Measurements from ENCODE around the gene KIF26B. TPM values are rescaled to one million over a fixed set of nuclear protein-coding genes. Genes with fewer than 3 reads are reported as not detected.
A peak's percentile ranks its signal among the peaks of the same experiment; 100 is the strongest.

KIF26B gene
- polyA plus RNA-seq, 6 donors from 2014 or later: 0.01 to 0.04 TPM; not detected in 4

DNA sequence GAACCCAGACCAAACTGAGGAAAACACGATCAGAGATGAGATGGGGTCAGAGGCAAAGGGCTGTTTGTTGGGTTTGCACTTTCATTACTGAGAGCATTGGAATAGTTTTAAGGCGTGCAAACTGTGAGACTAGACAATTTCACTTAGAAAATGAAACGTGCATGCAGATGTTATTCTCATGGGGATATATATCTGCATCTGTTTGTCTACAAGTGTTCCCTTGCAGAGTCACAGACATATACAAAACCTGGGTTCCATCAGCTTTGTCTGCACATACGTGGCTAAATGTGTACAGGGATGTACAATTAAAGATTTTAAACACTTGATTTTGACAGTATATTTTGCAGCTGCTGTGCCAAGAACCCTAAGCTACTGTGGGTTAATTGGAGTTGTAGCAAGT lies 355.4 kb downstream of the KIF26B start:
- Mint-ChIP-seq H3K9me3 (peaks cover 0 to 15% (median 3%) of the 10 kb centered on the region in 7 donors), H3K4me1 (peaks cover 0 to 4% (median 0%) of the 10 kb centered on the region in 3 donors), H3K27me3 (peaks cover 7 to 30% (median 7%) of the 10 kb centered on the region in 3 donors), H3K36me3 (peaks cover 0 to 12% of the 10 kb centered on the region in 2 donors), H3K4me3 (no peak overlapping the region), H3K27ac (no peak overlapping the region)
- no peak for ATAC-seq (ENCODE audit: low read depth in 2 of 2)
- DNase-seq: no peak

DNA sequence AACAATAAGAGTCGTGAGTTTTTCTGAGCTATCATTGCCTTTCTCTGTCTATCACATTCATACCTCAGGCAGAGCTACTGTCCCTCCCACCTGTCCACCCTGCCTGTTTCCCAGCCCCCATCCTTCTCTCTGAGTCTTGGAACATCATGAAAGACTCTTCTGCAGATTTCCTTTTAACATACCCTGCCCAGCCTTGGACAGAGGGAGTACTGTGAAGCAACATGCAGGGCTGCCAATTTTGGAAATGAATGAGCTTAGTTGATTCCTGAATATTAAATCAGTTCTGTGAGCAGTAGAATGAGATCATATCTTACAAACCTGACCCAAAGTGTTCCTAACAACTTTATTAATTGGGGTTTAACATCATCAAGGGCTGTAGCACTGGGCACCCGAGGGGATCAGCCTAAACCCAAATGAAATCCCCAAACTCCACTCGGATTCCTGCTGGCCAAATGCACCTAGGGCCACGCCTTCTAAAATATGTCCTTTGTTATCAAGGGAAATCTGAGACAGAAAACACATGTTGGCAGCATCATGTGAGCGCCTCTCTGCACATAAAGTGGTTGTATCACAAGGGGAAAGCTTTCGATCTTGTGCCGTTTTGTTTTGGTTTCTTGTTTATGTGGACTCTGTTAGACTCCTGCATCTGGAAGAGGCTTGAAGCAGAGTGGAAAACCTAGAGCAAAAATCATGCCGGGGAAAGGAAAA lies 357.6 kb downstream of the KIF26B start:
- peaks cover 0 to 15% (median 4%) of the 10 kb centered on the region in 7 donors for H3K9me3 Mint-ChIP-seq
- H3K27me3 Mint-ChIP-seq: peaks cover 13 to 39% (median 23%) of the 10 kb centered on the region in 3 donors
- ATAC-seq (ENCODE audit: low read depth in 2 of 2): no peak
- H3K4me3 Mint-ChIP-seq: peak overlapping the region in 1 of 8 donors; percentile 21
- peaks cover 0 to 4% (median 0%) of the 10 kb centered on the region in 3 donors for H3K4me1 Mint-ChIP-seq
- no peak overlapping the region for H3K27ac Mint-ChIP-seq
- H3K36me3 Mint-ChIP-seq: peaks cover 0 to 12% of the 10 kb centered on the region in 2 donors
- no peak for DNase-seq

DNA sequence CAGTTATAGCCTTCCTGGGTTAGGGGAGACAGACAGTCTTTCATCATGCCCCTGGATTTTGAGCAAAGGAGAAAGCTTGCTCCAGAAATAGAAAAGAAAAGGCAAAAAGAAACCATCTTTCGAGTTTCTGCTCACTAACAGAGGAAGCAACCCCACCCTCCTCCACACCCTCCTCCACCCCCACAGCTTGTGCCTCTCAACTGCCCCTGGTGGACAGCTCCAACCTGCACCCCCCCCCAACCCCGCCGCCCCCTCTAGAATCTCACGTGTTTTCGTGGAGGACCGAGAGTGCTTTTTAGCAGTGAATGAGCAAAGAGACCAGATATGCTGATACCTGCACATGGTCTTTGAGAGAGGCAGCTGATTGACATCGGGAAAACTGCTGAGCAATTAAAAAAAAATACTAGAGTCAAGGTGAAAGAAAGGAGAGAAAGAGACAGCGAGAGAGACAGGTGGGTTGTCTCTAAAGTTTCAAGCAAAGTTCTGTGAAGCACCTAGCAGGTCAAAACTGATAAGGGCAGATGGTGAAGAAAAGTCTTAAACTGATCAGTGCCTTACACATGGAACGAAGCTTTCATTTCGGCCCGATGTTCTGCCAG lies 358.3 kb downstream of the KIF26B start:
- Mint-ChIP-seq H3K36me3 (peaks cover 0 to 12% of the 10 kb centered on the region in 2 donors), H3K4me3 (peak overlapping the region in 1 of 8 donors; percentile 21), H3K9me3 (peaks cover 0 to 15% (median 5%) of the 10 kb centered on the region in 7 donors), H3K4me1 (peaks cover 0 to 4% (median 0%) of the 10 kb centered on the region in 3 donors), H3K27me3 (peaks cover 16 to 39% (median 27%) of the 10 kb centered on the region in 3 donors), H3K27ac (no peak overlapping the region)
- no peak for ATAC-seq (ENCODE audit: low read depth in 2 of 2)
- DNase-seq: no peak

DNA sequence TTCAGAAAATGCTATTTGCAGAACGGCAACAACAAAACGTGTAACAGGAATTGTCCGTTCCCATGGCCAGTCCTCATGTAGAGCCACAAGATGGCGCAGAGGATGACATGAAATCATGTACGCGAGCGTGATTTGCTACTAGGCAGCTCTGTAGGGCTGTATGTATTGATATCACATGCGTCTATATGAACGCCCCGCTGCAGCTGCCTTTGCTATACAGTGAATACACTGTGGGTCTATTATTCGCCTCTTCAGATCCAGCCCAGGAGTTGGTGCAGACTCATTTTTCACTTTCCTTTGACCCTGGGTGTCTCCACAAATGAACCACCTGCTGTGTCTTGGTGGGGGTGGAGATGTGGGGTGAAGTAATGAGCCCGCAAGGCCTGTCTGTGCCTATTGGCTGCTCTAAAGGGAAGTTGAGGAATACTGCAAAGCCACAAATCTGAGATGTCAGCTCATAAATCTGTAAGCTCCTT lies 361.5 kb downstream of the KIF26B start:
- Mint-ChIP-seq H3K36me3 (no peaks in the 10 kb centered on the region), H3K27ac (no peak overlapping the region), H3K27me3 (peaks cover 16 to 27% (median 25%) of the 10 kb centered on the region in 3 donors), H3K4me3 (no peak overlapping the region), H3K4me1 (peaks cover 0 to 4% (median 0%) of the 10 kb centered on the region in 3 donors), H3K9me3 (peaks cover 0 to 3% (median 0%) of the 10 kb centered on the region in 7 donors)
- ATAC-seq (ENCODE audit: low read depth in 2 of 2) (no peak), DNase-seq (no peak)

DNA sequence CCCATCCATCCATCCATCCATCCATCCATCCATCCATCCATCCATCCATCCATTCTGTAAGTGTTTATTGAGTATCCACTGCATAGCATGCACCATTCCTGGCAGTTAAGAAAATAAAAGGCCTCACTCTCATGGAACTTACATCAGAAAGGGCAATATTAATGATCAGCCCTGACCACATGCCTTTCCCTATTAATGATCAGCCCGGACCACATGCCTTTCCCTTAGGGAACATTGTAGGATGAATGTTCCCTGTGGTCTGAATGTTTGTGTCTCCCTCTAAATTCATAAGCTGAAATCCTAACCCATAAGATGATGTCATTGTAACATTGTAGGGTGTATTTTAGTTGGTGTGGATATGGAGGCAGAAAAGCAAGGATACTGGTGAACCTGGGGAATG lies 365.8 kb downstream of the KIF26B start:
- H3K4me1 Mint-ChIP-seq: no peaks in the 10 kb centered on the region

DNA sequence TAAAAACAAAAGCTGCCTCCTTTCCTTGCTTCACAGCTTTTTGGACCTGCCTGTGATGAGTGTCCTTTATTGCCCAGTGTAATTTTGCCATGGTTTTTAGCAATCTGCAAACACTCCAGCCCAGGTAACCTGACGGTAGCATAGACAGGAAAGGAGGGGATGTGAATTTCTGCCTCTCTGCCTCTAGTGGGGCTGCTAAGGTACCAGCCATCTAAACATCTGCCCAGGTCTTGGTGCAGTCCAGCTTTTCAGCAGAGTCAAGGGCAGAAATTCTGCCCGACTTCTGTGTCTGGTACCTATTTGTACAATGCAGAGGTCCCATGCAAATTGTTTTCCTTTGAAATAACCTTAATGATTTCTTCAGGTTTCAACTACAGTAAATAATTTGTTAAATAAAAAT lies 371.4 kb downstream of the KIF26B start:
- Mint-ChIP-seq H3K4me3 (no peak overlapping the region), H3K27ac (no peak overlapping the region), H3K4me1 (peaks cover 0 to 4% (median 3%) of the 10 kb centered on the region in 3 donors), H3K36me3 (no peaks in the 10 kb centered on the region), H3K27me3 (peaks cover 0 to 5% (median 4%) of the 10 kb centered on the region in 3 donors), H3K9me3 (peaks cover 0 to 8% (median 0%) of the 10 kb centered on the region in 7 donors)
- DNase-seq: no peak
- ATAC-seq (ENCODE audit: low read depth in 2 of 2): no peak

More for the DNA sequence above, 365.8 kb downstream of the KIF26B start:
- Mint-ChIP-seq H3K4me3 (no peak overlapping the region), H3K36me3 (no peaks in the 10 kb centered on the region), H3K27me3 (peaks cover 4 to 19% (median 15%) of the 10 kb centered on the region in 3 donors), H3K9me3 (peaks cover 0 to 8% (median 0%) of the 10 kb centered on the region in 7 donors), H3K27ac (peak overlapping the region in 1 of 6 donors; percentile 86)
- DNase-seq (no peak), ATAC-seq (ENCODE audit: low read depth in 2 of 2) (no peak)

DNA sequence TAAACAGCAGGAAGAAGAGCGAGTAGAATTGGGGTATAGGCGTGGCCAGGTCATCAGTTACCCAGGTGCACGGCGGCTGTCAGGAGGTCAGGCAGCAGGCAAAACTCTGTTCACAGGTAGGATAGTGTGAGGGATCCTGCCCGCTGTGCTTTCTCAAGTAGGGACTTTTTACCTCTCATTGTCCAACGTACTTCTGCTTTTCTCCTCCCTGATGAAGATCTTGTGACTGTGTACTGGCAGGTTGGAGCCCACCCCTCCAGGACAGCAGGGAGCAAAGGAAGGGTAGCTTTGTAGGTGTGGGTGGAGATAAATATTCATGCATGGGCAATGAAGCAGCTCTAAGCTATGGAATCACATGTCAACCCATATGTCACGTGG lies 373.5 kb downstream of the KIF26B start:
- ATAC-seq (ENCODE audit: low read depth in 2 of 2): peak in 1 of 2 donors; percentile 20
- no peak overlapping the region for H3K4me3 Mint-ChIP-seq
- H3K36me3 Mint-ChIP-seq: no peaks in the 10 kb centered on the region
- peaks cover 0 to 4% (median 3%) of the 10 kb centered on the region in 3 donors for H3K4me1 Mint-ChIP-seq
- peaks cover 0 to 5% (median 4%) of the 10 kb centered on the region in 3 donors for H3K27me3 Mint-ChIP-seq
- DNase-seq: no peak
- H3K27ac Mint-ChIP-seq: no peak overlapping the region
- peaks cover 0 to 6% (median 0%) of the 10 kb centered on the region in 7 donors for H3K9me3 Mint-ChIP-seq

DNA sequence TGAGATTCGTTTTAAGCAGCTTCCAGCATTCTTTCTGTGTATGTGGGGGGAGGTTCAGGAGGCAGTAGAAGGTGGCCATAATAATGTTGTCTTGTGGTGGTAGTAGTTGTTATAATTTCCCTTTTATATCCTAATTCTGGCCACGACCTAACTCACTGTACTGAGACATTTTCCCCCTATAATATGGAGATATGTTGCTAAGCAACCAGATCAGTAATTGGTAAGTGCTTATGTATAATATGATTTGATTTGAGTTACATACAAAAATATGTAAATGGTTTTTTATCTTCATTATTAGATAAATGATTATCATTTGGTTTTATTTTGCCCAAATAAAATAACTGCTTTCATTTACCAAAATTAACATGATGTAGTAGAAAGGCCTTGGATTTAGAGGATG lies 376.2 kb downstream of the KIF26B start:
- H3K27ac Mint-ChIP-seq: no peak overlapping the region
- no peak overlapping the region for H3K4me3 Mint-ChIP-seq
- H3K9me3 Mint-ChIP-seq: peaks cover 0 to 3% (median 0%) of the 10 kb centered on the region in 7 donors
- no peak for ATAC-seq (ENCODE audit: low read depth in 2 of 2)
- H3K36me3 Mint-ChIP-seq: no peaks in the 10 kb centered on the region
- H3K4me1 Mint-ChIP-seq: peaks cover 0 to 4% (median 3%) of the 10 kb centered on the region in 3 donors
- H3K27me3 Mint-ChIP-seq: no peaks in the 10 kb centered on the region
- no peak for DNase-seq

DNA sequence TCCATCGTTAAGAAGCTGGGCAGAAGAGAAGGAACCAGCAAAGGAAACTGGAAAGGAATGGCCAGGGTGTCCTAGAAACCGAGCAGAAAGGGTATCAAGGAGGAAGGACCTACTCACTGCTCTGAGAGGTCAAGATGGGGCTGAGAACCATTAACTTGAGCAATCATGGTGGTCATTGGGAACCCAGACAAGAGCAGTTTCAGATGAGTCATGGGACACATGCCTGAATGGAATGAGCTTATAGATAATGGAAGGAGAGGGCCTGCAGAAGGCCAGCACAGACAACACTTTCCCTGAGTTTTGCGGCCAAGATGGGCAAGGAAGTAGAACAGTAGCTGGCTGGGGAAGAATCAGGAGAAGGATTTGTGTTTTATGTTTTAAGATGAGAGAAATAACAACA lies 383.2 kb downstream of the KIF26B start:
- no peak for ATAC-seq (ENCODE audit: low read depth in 2 of 2)

DNA sequence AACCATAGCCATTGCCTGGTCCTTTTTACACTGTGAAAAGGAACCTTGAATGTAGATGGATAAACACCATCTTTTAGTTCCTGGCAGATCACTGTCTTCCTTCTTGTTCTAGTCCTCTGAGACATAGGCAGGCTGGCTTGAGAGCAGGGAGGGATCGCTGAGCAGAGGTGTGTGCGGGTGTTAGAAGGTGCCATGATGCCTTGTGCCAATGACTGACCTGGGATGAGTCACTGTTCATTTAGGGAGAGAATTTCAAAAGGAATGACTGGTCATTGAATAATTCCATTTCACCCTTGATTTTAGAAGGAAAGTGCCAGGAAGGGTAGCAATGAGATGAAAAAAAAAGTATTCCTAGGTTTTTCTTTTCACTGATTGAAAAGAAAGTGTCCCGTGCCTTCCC lies 383.9 kb downstream of the KIF26B start:
- ATAC-seq (ENCODE audit: low read depth in 2 of 2): no peak
- no peaks in the 10 kb centered on the region for H3K36me3 Mint-ChIP-seq

More for the DNA sequence above, 383.2 kb downstream of the KIF26B start:
- no peaks in the 10 kb centered on the region for H3K36me3 Mint-ChIP-seq
- H3K9me3 Mint-ChIP-seq: peaks cover 0 to 12% (median 0%) of the 10 kb centered on the region in 7 donors
- no peaks in the 10 kb centered on the region for H3K4me1 Mint-ChIP-seq
- no peak overlapping the region for H3K4me3 Mint-ChIP-seq
- H3K27me3 Mint-ChIP-seq: peaks cover 7 to 24% (median 15%) of the 10 kb centered on the region in 3 donors
- DNase-seq: no peak
- peak overlapping the region in 1 of 6 donors; percentile 54 for H3K27ac Mint-ChIP-seq

DNA sequence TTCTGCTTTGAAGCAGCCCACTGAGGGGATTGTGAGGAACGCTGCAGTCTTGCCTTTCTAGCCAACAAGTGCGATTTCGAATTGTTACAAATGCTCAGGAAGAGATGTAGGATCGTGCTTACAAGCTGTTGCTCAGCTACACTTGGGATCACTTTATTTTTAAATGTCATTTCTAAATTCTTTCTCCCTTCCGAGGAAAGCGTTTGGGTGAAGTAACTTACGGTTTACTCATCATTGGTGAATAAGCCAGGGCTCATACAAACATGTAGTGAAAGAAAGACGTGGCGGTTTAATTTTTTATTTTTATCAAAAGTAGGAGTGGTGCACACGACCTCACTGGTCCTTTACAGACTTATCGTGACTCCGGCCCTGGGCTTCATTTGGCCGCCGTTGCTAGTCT lies 386.6 kb downstream of the KIF26B start:
- Mint-ChIP-seq H3K27ac (no peak overlapping the region), H3K27me3 (peaks cover 7 to 20% (median 15%) of the 10 kb centered on the region in 3 donors), H3K4me1 (no peaks in the 10 kb centered on the region), H3K4me3 (no peak overlapping the region), H3K9me3 (peaks cover 0 to 12% (median 0%) of the 10 kb centered on the region in 7 donors), H3K36me3 (no peaks in the 10 kb centered on the region)
- ATAC-seq (ENCODE audit: low read depth in 2 of 2): no peak
- DNase-seq: no peak

More for the DNA sequence above, 383.9 kb downstream of the KIF26B start:
- DNase-seq: no peak
- H3K4me3 Mint-ChIP-seq: no peak overlapping the region
- peak overlapping the region in 1 of 6 donors; percentile 35 for H3K27ac Mint-ChIP-seq
- peaks cover 0 to 12% (median 0%) of the 10 kb centered on the region in 7 donors for H3K9me3 Mint-ChIP-seq
- H3K4me1 Mint-ChIP-seq: no peaks in the 10 kb centered on the region
- peaks cover 7 to 24% (median 15%) of the 10 kb centered on the region in 3 donors for H3K27me3 Mint-ChIP-seq

DNA sequence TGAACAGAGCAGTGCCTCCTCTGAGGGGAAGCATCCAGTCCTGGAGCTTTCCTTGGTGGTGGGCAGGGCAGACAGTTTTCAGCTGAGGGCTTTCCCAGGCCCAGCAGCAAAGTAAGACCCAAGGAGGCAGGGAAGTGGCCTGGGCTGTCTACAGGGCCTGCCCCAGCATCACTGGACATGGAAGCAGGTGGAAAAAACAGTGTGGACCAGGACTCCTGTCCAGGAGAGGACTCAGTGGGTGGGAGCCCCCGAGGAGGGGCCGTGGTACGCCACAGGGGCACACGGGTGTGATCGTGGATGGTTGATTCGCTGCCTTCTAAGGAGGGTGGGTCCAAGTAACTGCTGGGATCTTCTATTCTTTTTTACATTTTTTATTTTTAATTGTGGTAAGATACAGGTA lies 387.6 kb downstream of the KIF26B start:
- ATAC-seq (ENCODE audit: low read depth in 2 of 2): no peak
- Mint-ChIP-seq H3K27me3 (peaks cover under 1 to 10% (median 9%) of the 10 kb centered on the region in 3 donors), H3K27ac (no peak overlapping the region), H3K4me3 (no peak overlapping the region), H3K36me3 (no peaks in the 10 kb centered on the region), H3K9me3 (peaks cover 0 to 5% (median 0%) of the 10 kb centered on the region in 7 donors), H3K4me1 (no peaks in the 10 kb centered on the region)
- no peak for DNase-seq

DNA sequence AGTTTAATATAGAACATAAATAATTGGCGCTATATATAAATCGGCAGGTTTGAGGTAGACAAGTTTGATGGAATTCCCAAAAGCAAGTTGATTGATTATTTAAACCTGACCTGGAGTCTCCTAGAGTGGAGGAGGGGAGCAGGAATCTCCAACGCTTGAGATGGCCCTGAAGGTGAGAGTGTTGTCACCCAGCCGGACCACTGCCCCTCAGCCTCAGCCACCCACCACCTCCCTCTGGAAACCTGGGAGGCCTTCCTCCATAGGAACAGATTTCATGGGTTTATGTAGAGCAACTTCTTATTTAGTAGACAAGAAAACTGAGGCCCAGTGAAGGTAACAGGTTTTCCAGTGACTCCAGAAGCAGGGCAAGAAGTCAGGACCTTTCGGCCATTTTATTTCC lies 389.5 kb downstream of the KIF26B start:
- Mint-ChIP-seq H3K4me3 (no peak overlapping the region), H3K36me3 (no peaks in the 10 kb centered on the region), H3K9me3 (no peaks in the 10 kb centered on the region), H3K27ac (peak overlapping the region in 1 of 6 donors; percentile 45), H3K4me1 (no peaks in the 10 kb centered on the region), H3K27me3 (peaks cover 0 to 13% (median 5%) of the 10 kb centered on the region in 3 donors)
- no peak for DNase-seq
- no peak for ATAC-seq (ENCODE audit: low read depth in 2 of 2)

All from naive B cell (primary cell).